PC-9 (cell line): ENCODE measurements around the gene CNTNAP1.

Experiments
- EZH2 ChIP-seq: fragments of 200-600 bp; sonication (generic); IDR thresholded peaks from 2 replicates; pipeline ENCODE4 v1.8.0; 2017; ENCODE audit warnings: antibody characterized with exemption, low read depth
- TF ChIP-seq, protein P1 (sequence below): fragments of 200-600 bp; sonication (generic); conservative IDR thresholded peaks from 2 replicates; pipeline ENCODE4 v1.6.1; 2017; ENCODE audit warnings: mixed run types, antibody characterized with exemption, mild to moderate bottlenecking, moderate library complexity

DNA sequence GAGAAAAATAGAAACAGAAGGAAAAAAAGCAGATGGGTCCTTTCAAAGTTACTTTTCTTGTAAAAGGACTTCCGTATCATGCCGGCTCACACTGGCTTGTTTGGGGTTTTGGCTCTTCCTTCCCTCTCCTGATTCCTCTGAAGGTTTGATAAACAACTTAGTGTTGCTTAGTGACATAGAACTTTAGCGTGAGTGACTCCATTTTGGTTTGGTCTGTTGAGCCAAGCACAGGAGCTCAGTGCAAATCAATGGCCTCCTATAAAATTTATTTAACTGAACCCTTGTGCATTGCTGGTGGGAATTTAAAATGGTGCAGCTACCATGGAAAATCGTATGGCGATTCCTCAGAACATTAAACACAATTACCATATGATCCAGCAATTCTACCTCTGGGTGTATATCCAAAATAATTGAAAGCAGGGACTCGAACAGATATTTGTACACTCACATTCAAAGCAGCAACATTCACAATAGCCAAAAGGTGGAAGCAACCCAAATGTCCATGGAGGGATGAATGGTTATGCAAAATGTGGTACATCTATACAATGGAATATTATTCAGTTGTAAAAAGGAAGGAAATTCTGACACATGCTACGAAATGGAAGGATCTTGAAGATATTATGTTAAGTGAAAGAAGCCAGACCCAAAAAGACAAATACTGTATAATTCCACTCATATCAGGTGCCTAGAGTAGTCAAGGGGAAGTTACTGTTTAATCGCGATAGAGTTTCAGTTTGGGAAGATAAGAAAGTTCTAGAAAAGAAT lies 24.3 kb upstream of the CNTNAP1 start:
- TF ChIP-seq, protein P1, sequence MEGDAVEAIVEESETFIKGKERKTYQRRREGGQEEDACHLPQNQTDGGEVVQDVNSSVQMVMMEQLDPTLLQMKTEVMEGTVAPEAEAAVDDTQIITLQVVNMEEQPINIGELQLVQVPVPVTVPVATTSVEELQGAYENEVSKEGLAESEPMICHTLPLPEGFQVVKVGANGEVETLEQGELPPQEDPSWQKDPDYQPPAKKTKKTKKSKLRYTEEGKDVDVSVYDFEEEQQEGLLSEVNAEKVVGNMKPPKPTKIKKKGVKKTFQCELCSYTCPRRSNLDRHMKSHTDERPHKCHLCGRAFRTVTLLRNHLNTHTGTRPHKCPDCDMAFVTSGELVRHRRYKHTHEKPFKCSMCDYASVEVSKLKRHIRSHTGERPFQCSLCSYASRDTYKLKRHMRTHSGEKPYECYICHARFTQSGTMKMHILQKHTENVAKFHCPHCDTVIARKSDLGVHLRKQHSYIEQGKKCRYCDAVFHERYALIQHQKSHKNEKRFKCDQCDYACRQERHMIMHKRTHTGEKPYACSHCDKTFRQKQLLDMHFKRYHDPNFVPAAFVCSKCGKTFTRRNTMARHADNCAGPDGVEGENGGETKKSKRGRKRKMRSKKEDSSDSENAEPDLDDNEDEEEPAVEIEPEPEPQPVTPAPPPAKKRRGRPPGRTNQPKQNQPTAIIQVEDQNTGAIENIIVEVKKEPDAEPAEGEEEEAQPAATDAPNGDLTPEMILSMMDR, result no peak
- no peak for TF ChIP-seq EZH2
